HG03039 (cell line): ENCODE results near the gene SRP14.
A peak's percentile ranks its signal among the peaks of the same experiment; 100 is the strongest.
"Not testable (repeated sequence)": the region's sequence is repeated elsewhere in the genome, so short reads cannot be mapped to it uniquely, and the experiment has no call there.

Source experiments
- ATAC-seq: cut with Tn5 transposase; IDR thresholded peaks from one replicate; pipeline ENCODE4 v1.9.1; 2021; ENCODE audit warnings: mild to moderate bottlenecking, moderate library complexity; ENCODE audit not compliant: unreplicated experiment

The SRP14 gene

GRCh38 chr15:40038638-40039543 is at the start of gene SRP14:
SRP14 (minus strand) TSS chr15:40039181; CDS start chr15:40039116, 65 bp downstream.
- ATAC-seq, result peak; percentile 87

GRCh38 chr15:40087991-40088928 is 49.3 kb upstream of the SRP14 start:
- no peak for ATAC-seq

GRCh38 chr15:40087068-40087810 is 48.3 kb upstream of the SRP14 start:
- no peak for ATAC-seq

- no peak for ATAC-seq
Measured at GRCh38 chr15:40085266-40085665, 46.3 kb upstream of the SRP14 start.

- no peak for ATAC-seq
Measured at GRCh38 chr15:40084650-40085049, 45.7 kb upstream of the SRP14 start.

- ATAC-seq, result no peak
Measured at GRCh38 chr15:40082195-40082883, 43.4 kb upstream of the SRP14 start.

GRCh38 chr15:40081691-40082194 is 42.8 kb upstream of the SRP14 start:
- no peak for ATAC-seq

- ATAC-seq, result no peak
Measured at GRCh38 chr15:40080847-40081246, 41.9 kb upstream of the SRP14 start.

- no peak for ATAC-seq
Measured at GRCh38 chr15:40080104-40080503, 41.1 kb upstream of the SRP14 start.

GRCh38 chr15:40079456-40079855 is 40.5 kb upstream of the SRP14 start:
- ATAC-seq, result no peak

- no peak for ATAC-seq
Measured at GRCh38 chr15:40075298-40076044, 36.5 kb upstream of the SRP14 start.

GRCh38 chr15:40074656-40075055 is 35.7 kb upstream of the SRP14 start:
- ATAC-seq, result not testable (repeated sequence)

GRCh38 chr15:40073716-40074490 is 34.9 kb upstream of the SRP14 start:
- ATAC-seq, result not testable (repeated sequence)

GRCh38 chr15:40072216-40072990 is 33.4 kb upstream of the SRP14 start:
- no peak for ATAC-seq

GRCh38 chr15:40070608-40071218 is 31.7 kb upstream of the SRP14 start:
- ATAC-seq, result no peak

GRCh38 chr15:40070166-40070557 is 31.2 kb upstream of the SRP14 start:
- ATAC-seq, result no peak
